Thymus (tissue), 11 donors: Measurements from ENCODE around the gene CRACR2B. TPM values are rescaled to one million over a fixed set of nuclear protein-coding genes. Genes with fewer than 3 reads are reported as not detected.

ENCODE experiments used
- DNase-seq, 9 donors: peaks; one replicate each; pipeline ENCODE4 v3.0.0-alpha.2; 2013; ENCODE audit warnings: low spot score in 9 of 9, low read depth in 6 of 9, missing footprints in 1 of 9
- H3K27ac ChIP-seq, 2 donors: one replicate each; pipeline ENCODE4 v1.5.1; 2013; ENCODE audit warnings: control low read depth in 1 of 2, low read depth in 1 of 2, low read length in 1 of 2, mild to moderate bottlenecking in 1 of 2, moderate library complexity in 1 of 2
- H3K27me3 ChIP-seq, 2 donors: one replicate each; pipeline ENCODE4 v1.5.1; 2013; ENCODE audit warnings: low read length in 1 of 2; ENCODE audit not compliant: control insufficient read depth in 2 of 2, insufficient read depth in 1 of 2
- H3K36me3 ChIP-seq, 2 donors: one replicate each; pipeline ENCODE4 v1.5.1; 2013; ENCODE audit warnings: low read length in 1 of 2, mild to moderate bottlenecking in 1 of 2, moderate library complexity in 1 of 2; ENCODE audit not compliant: control insufficient read depth in 2 of 2, insufficient read depth in 2 of 2
- H3K4me1 ChIP-seq, 2 donors: one replicate each; pipeline ENCODE4 v1.5.1; 2013; ENCODE audit warnings: low read length in 2 of 2; ENCODE audit not compliant: control insufficient read depth in 2 of 2, insufficient read depth in 2 of 2
- H3K4me3 ChIP-seq, 2 donors: one replicate each; pipeline ENCODE4 v1.5.1; 2013; ENCODE audit warnings: low read length in 2 of 2, control low read depth in 1 of 2, mild to moderate bottlenecking in 1 of 2
- H3K9me3 ChIP-seq, 2 donors: one replicate each; pipeline ENCODE4 v1.5.1; 2013; ENCODE audit warnings: low read length in 1 of 2, mild to moderate bottlenecking in 1 of 2; ENCODE audit not compliant: control insufficient read depth in 2 of 2, insufficient read depth in 1 of 2
- WGBS: extraction: QIAGEN DNeasy Blood & Tissue Kit; methylation state at CpG from one replicate; pipeline ENCODE4 v1.1.7; 2013; 5-methylcytosine and 5-hydroxymethylcytosine counted together
- polyA plus RNA-seq: library from polyadenylated mRNA; stranded (reverse); fragments of 200-250 nt; gene quantifications from one replicate; pipeline ENCODE4 v1.2.3, GENCODE V29; 2013
- total RNA-seq: library from RNA; stranded (reverse); fragments of 120-200 nt; gene quantifications from one replicate; pipeline ENCODE4 v1.2.4, GENCODE V29; 2013
- donor health status: healthy.

The CRACR2B gene
- total and polyA plus RNA-seq, 2 donors = 0.57 to 6.2 TPM

DNA sequence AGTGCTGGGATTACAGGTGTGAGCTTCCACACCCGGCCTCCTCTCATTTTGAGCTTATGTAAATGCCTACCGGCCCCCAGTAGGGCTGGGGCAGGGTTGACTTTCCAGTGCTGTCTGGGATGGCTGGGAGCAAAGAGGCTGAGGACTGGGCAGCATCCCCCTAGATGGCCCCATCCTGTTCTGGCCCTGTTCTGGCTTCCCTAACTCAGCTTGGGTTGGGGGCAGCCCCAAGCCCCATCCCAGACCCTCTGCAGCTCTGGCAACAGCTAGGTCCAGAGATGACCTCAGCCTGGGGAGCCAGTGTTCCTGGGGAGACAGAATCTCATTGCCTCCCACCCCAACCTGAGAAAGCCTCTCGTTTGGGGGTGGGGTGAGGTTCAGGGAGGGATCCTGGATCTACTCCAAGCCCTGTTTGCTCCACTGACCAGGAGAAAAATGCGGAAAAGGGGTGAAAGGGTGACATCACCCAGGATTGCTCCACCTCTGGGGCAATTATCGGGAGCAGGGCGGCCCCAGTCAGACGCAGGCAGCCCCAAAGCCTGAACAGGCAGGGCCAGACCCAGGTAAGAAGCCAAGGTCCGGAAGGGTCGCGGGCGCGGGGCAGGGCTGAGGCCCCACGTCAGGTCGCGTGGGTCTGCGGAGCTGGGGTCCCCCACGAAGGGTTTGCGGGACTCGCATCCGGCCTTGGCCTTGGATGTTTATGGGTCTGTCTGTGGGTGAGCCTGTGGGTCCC lies 9.2 kb upstream of the CRACR2B start, which contains the start of gene PNPLA2:
Gene PNPLA2, plus strand, starts transcription at position 519 of the 733 bp plus-strand sequence. CDS start 805 bp downstream, outside the sequence.
- Histone ChIP-seq H3K4me3 (peak within 1 kb of the TSS; percentile 52 to 95), H3K27ac (peak within 1 kb of the TSS; percentile 83 to 94), H3K9me3 (no peaks in the 10 kb centered on the region), H3K4me1 (peaks cover 12 to 25% of the 10 kb centered on the region in 2 donors), H3K36me3 (peaks cover 11 to 32% of the 10 kb centered on the region in 2 donors), H3K27me3 (no peaks in the 10 kb centered on the region)
- no peak for DNase-seq
- 55% methylated on average over 20 of the region's 20 CpGs for WGBS

GRCh38 chr11:819129-819931 lies 8.4 kb upstream of the CRACR2B start:
- DNase-seq = peak in 8 of 9 donors; percentile 81 to 95 (median 90)
- WGBS = under 1% methylated on average over 96 of the region's 96 CpGs
- Histone ChIP-seq H3K4me1 (peaks cover 12 to 25% of the 10 kb centered on the region in 2 donors), H3K4me3 (peak overlapping the region; percentile 52 to 95), H3K9me3 (no peaks in the 10 kb centered on the region), H3K27ac (peak overlapping the region; percentile 83 to 94), H3K36me3 (peaks cover 14 to 38% of the 10 kb centered on the region in 2 donors), H3K27me3 (no peaks in the 10 kb centered on the region)

GRCh38 chr11:819943-820649 lies 7.6 kb upstream of the CRACR2B start:
- peak in 8 of 9 donors; percentile 59 to 94 (median 88) for DNase-seq
- no peaks in the 10 kb centered on the region for H3K9me3 ChIP-seq
- peak overlapping the region; percentile 83 to 94 for H3K27ac ChIP-seq
- peak overlapping the region; percentile 52 to 95 for H3K4me3 ChIP-seq
- WGBS = 6% methylated on average over 47 of the region's 47 CpGs
- H3K27me3 ChIP-seq = peaks cover 0 to 1% of the 10 kb centered on the region in 2 donors
- H3K4me1 ChIP-seq = peaks cover 12 to 30% of the 10 kb centered on the region in 2 donors
- H3K36me3 ChIP-seq = peaks cover 17 to 42% of the 10 kb centered on the region in 2 donors

- H3K27ac ChIP-seq = peak overlapping the region in 1 of 2 donors; percentile 70
- DNase-seq = no peak
- H3K9me3 ChIP-seq = no peaks in the 10 kb centered on the region
- 88% methylated on average over 11 of the region's 11 CpGs for WGBS
- H3K36me3 ChIP-seq = peaks cover 18 to 43% of the 10 kb centered on the region in 2 donors
- peak overlapping the region; percentile 52 to 95 for H3K4me3 ChIP-seq
- H3K27me3 ChIP-seq = peaks cover under 1 to 9% of the 10 kb centered on the region in 2 donors
- peaks cover 12 to 38% of the 10 kb centered on the region in 2 donors for H3K4me1 ChIP-seq
Measured at GRCh38 chr11:820655-821511, 6.8 kb upstream of the CRACR2B start.

DNA sequence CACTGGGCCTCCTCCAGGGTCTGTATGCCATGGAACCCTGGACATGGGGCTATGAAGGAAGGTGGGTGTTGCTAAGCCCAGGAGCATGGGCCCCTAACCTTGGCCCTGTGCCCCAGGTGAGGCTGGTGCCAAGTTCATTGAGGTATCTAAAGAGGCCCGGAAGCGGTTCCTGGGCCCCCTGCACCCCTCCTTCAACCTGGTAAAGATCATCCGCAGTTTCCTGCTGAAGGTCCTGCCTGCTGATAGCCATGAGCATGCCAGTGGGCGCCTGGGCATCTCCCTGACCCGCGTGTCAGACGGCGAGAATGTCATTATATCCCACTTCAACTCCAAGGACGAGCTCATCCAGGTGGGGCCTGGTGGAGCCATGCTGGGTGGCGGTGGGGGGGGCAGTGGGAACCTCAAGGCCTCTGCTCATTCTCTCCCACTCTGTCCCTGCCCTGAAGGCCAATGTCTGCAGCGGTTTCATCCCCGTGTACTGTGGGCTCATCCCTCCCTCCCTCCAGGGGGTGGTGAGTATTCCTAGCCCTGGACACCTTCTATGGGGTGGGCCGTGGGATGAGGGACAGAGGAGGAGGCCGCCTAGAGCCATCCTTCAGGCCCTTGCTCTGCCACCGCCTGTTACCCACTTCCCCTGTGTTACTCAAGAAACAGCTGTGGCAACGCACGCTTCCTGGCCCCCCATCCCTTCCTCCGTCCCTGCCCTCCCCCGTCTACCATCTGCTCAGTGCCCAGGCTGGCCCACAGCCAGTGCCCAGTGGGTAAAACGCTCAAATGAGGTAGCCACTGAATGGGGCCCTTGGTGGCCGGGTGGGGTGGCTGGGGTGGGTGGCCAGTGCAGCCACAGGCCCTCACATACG lies 6.0 kb upstream of the CRACR2B start:
- Histone ChIP-seq H3K4me1 (peaks cover 12 to 47% of the 10 kb centered on the region in 2 donors), H3K27ac (no peak overlapping the region), H3K4me3 (no peak overlapping the region), H3K36me3 (peaks cover 18 to 41% of the 10 kb centered on the region in 2 donors), H3K27me3 (peaks cover 7 to 18% of the 10 kb centered on the region in 2 donors), H3K9me3 (no peaks in the 10 kb centered on the region)
- WGBS = 82% methylated on average over 22 of the region's 22 CpGs
- no peak for DNase-seq

DNA sequence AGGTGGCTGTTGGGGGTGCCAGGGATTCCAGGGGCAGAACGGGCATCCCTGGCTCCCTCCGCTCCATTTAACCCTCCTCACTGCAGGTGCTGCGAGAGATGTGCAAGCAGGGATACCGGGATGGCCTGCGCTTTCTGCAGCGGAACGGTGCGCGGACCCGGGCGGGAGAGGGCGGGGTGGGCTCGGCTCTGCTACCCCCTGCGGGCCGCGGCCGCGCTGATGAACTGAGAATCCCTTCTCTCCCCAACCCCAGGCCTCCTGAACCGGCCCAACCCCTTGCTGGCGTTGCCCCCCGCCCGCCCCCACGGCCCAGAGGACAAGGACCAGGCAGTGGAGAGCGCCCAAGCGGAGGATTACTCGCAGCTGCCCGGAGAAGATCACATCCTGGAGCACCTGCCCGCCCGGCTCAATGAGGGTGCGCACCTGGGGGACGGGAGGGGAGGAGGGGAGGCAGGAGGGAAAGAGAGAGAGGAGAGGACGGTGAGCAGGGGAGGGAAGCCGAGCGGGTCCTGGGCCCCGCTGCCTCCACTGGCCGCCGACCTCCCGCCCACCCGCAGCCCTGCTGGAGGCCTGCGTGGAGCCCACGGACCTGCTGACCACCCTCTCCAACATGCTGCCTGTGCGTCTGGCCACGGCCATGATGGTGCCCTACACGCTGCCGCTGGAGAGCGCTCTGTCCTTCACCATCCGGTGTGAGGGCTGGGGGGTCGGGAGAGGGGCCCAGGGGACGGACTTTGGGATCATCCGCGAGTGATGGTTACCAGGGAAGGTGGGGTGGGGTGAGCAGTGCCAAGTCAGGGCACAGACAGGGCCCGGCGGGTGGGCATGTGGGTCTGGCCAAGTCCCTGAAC lies 4.1 kb upstream of the CRACR2B start:
- no peak for DNase-seq
- no peak overlapping the region for H3K4me3 ChIP-seq
- H3K27ac ChIP-seq = no peak overlapping the region

GRCh38 chr11:824292-824880 lies 3.3 kb upstream of the CRACR2B start:
- H3K36me3 ChIP-seq = peaks cover 18 to 41% of the 10 kb centered on the region in 2 donors
- DNase-seq = no peak
- H3K27ac ChIP-seq = no peak overlapping the region
- H3K9me3 ChIP-seq = peaks cover 0 to 7% of the 10 kb centered on the region in 2 donors
- WGBS = 97% methylated on average over 59 of the region's 59 CpGs
- peaks cover 16 to 63% of the 10 kb centered on the region in 2 donors for H3K4me1 ChIP-seq
- no peak overlapping the region for H3K4me3 ChIP-seq
- peaks cover 33 to 44% of the 10 kb centered on the region in 2 donors for H3K27me3 ChIP-seq

More for the DNA sequence above, 4.1 kb upstream of the CRACR2B start:
- peaks cover 0 to under 1% of the 10 kb centered on the region in 2 donors for H3K9me3 ChIP-seq
- peaks cover 25 to 37% of the 10 kb centered on the region in 2 donors for H3K27me3 ChIP-seq
- peaks cover 18 to 41% of the 10 kb centered on the region in 2 donors for H3K36me3 ChIP-seq
- 97% methylated on average over 53 of the region's 53 CpGs for WGBS
- peaks cover 16 to 62% of the 10 kb centered on the region in 2 donors for H3K4me1 ChIP-seq
